ENCODE data around the gene PRR7.

- no peak for TF ChIP-seq CTCF (IDR thresholded peaks at IDR 0.05)
- TF ChIP-seq POLR2AphosphoS5 (IDR thresholded peaks at IDR 0.05; ENCODE audit: low read depth, low read length), result no peak
- no peak for TF ChIP-seq REST (IDR thresholded peaks at IDR 0.05; ENCODE audit: insufficient read depth in 1 of 2, low read depth in 2 of 2, low read length in 1 of 2)
- TF ChIP-seq SIN3A (IDR thresholded peaks at IDR 0.05; ENCODE audit: borderline replicate concordance, insufficient read depth, low read depth, low read length), result no peak
- no peak for TF ChIP-seq TCF7L2 (IDR thresholded peaks at IDR 0.05; ENCODE audit: low read depth, low read length)
Observed at GRCh38 chr5:177474846-177475562, 28.4 kb downstream of the PRR7 start.

All from Panc1 (cell line).